HepG2 (cell line): ENCODE results near the gene CSTF3. TPM values are rescaled to one million over a fixed set of nuclear protein-coding genes. Genes with fewer than 3 reads are reported as not detected.

Experiments used
- ATF6 ChIP-seq: sonication (generic); formaldehyde crosslinking; conservative IDR thresholded peaks from 2 replicates; pipeline ENCODE4 v1.4.0; 2020; ENCODE audit warnings: missing genetic modification reagents
- CREB3 ChIP-seq: sonication (generic); formaldehyde crosslinking; IDR thresholded peaks from 2 replicates; pipeline ENCODE4 v1.5.0; 2020; ENCODE audit warnings: missing genetic modification reagents
- DPF2 ChIP-seq: sonication (generic); formaldehyde crosslinking; IDR thresholded peaks from 2 replicates; pipeline ENCODE4 v1.4.0; 2020; ENCODE audit warnings: mild to moderate bottlenecking, low read depth, missing genetic modification reagents, borderline replicate concordance
- DRAP1 ChIP-seq: IDR thresholded peaks from 2 replicates; pipeline ENCODE4 v1.6.1; 2016; ENCODE audit warnings: missing genetic modification reagents, missing compliant biosample characterization
- HINFP ChIP-seq: sonication (generic); formaldehyde crosslinking; IDR thresholded peaks from 2 replicates; pipeline ENCODE4 v1.4.0; 2020; ENCODE audit warnings: low read depth, mild to moderate bottlenecking, missing genetic modification reagents
- LRRFIP1 ChIP-seq: sonication (generic); formaldehyde crosslinking; conservative IDR thresholded peaks from 2 replicates; pipeline ENCODE4 v1.4.0; 2020; ENCODE audit warnings: missing genetic modification reagents
- MEIS1 ChIP-seq: sonication (generic); formaldehyde crosslinking; IDR thresholded peaks from 2 replicates; pipeline ENCODE4 v1.9.0; 2021; ENCODE audit warnings: mild to moderate bottlenecking, missing genetic modification reagents, moderate library complexity, borderline replicate concordance
- NFKB2 ChIP-seq: sonication (generic); formaldehyde crosslinking; IDR thresholded peaks from 2 replicates; pipeline ENCODE4 v1.4.0; 2020; ENCODE audit warnings: missing genetic modification reagents, borderline replicate concordance
- NRL ChIP-seq: sonication (generic); formaldehyde crosslinking; IDR thresholded peaks from 2 replicates; pipeline ENCODE4 v1.5.0; 2020; ENCODE audit warnings: missing genetic modification reagents, mild to moderate bottlenecking, moderate library complexity, borderline replicate concordance
- SIN3A ChIP-seq: IDR thresholded peaks from 2 replicates; pipeline ENCODE4 v1.6.1; 2011; ENCODE audit warnings: low read depth, mild to moderate bottlenecking, control low read depth, low read length, borderline replicate concordance
- TBL1XR1 ChIP-seq: fragments of 150-350 bp; IDR thresholded peaks from 2 replicates; pipeline ENCODE4 v1.6.1; 2014; ENCODE audit warnings: borderline replicate concordance, low read length; ENCODE audit not compliant: partially characterized antibody
- TBX2 ChIP-seq: sonication (generic); formaldehyde crosslinking; IDR thresholded peaks from 2 replicates; pipeline ENCODE4 v1.5.0; 2020; ENCODE audit warnings: missing genetic modification reagents, mild to moderate bottlenecking, borderline replicate concordance
- TERF1 ChIP-seq: sonication (generic); formaldehyde crosslinking; IDR thresholded peaks from 2 replicates; pipeline ENCODE4 v1.8.0; 2022; ENCODE audit warnings: mild to moderate bottlenecking, missing genetic modification reagents, moderate library complexity
- TFDP2 ChIP-seq: sonication (generic); formaldehyde crosslinking; IDR thresholded peaks from 2 replicates; pipeline ENCODE4 v1.4.0; 2020; ENCODE audit warnings: missing genetic modification reagents
- THAP11 ChIP-seq: IDR thresholded peaks from 2 replicates; pipeline ENCODE4 v1.6.1; 2016; ENCODE audit warnings: missing biosample characterization, missing genetic modification reagents
- ZC3H13 ChIP-seq: sonication (generic); formaldehyde crosslinking; IDR thresholded peaks from 2 replicates; pipeline ENCODE4 v1.8.1; 2023; ENCODE audit warnings: mild to moderate bottlenecking, missing genetic modification reagents, moderate library complexity
- ZSCAN21 ChIP-seq: sonication (generic); formaldehyde crosslinking; IDR thresholded peaks from 2 replicates; pipeline ENCODE4 v1.8.0; 2022; ENCODE audit warnings: mild to moderate bottlenecking, missing genetic modification reagents, moderate library complexity, borderline replicate concordance
- polyA plus RNA-seq, 8 experiments: library from polyadenylated mRNA; depleted of rRNA in 3 of 8; stranded (reverse) in 7 of 8; unstranded in 1 of 8; fragments of >200 nt; fragmentation: Illumina TruSeq in 4 of 8; extraction: Trizol in 4 of 8; gene quantifications; 2 replicates each; pipeline versions ENCODE4 v1.2.1 to v1.2.3, GENCODE V29; 2011 to 2016; ENCODE audit warnings: low read depth in 4 of 8, missing spikeins in 1 of 8, mixed read lengths in 1 of 8; ENCODE audit not compliant: insufficient read depth in 1 of 8
- total RNA-seq, 5 experiments: library from RNA; depleted of rRNA; stranded (reverse); fragments of >200 nt; fragmentation: Illumina TruSeq; extraction: Trizol; gene quantifications; 2 replicates each; pipeline ENCODE4 v1.2.3, GENCODE V29; 2016; ENCODE audit warnings: low read depth in 1 of 5

Gene CSTF3
- total and polyA plus RNA-seq, 2 of the 13 experiments (the other 11 are each of a cell fraction or from before 2014, with no cell fraction given) = 21.5 to 43.6 TPM

GRCh38 chr11:33039274-33040032 is 121.8 kb downstream of the CSTF3 start, which contains the start of gene TCP11L1 (continued):
- TF ChIP-seq TBX2 (0 out of 2 replicates have a peak, but pooled peaks have one; percentile 47), DRAP1 (CRISPR knock-in tag) (no peak; the same call in 1 of the 2 replicates), TERF1 (CRISPR knock-in tag) (no peak), SIN3A (peak; percentile 80; the same call in 1 of the 2 replicates), DPF2 (CRISPR knock-in tag) (no peak), TFDP2 (CRISPR knock-in tag) (peak; percentile 66), NRL (CRISPR knock-in tag) (peak; percentile 74; the same call in 1 of the 2 replicates), TBL1XR1 (no peak), CREB3 (CRISPR knock-in tag) (no peak), LRRFIP1 (CRISPR knock-in tag) (no peak), HINFP (peak; percentile 89), ZSCAN21 (CRISPR knock-in tag) (peak; percentile 51), NFKB2 (CRISPR knock-in tag) (peak; percentile 69; the same call in 1 of the 2 replicates), MEIS1 (CRISPR knock-in tag) (no peak), ATF6 (no peak), THAP11 (CRISPR knock-in tag) (peak; percentile 56; the same call in 1 of the 2 replicates), ZC3H13 (CRISPR knock-in tag) (peak; percentile 78; the same call in 1 of the 2 replicates)
